Glutamatergic neuron (in vitro differentiated cells): ENCODE measurements around the gene PSMG2. TPM values are rescaled to one million over a fixed set of nuclear protein-coding genes. Genes with fewer than 3 reads are reported as not detected.

Source experiments
- DNase-seq: peaks from one replicate; pipeline ENCODE4 v3.0.0; 2022
- H3K27ac Mint-ChIP-seq: one replicate; pipeline ENCODE4 v1.8.0; 2020; ENCODE audit warnings: mild to moderate bottlenecking, mixed read lengths, inconsistent platforms; ENCODE audit not compliant: unreplicated experiment
- H3K27me3 Mint-ChIP-seq: one replicate; pipeline ENCODE4 v1.8.0; 2020; ENCODE audit warnings: mild to moderate bottlenecking, moderate library complexity, mixed read lengths, inconsistent platforms; ENCODE audit not compliant: unreplicated experiment
- H3K36me3 Mint-ChIP-seq: one replicate; pipeline ENCODE4 v1.8.0; 2020; ENCODE audit warnings: mild to moderate bottlenecking, mixed read lengths, inconsistent platforms; ENCODE audit not compliant: unreplicated experiment
- H3K4me1 Mint-ChIP-seq: one replicate; pipeline ENCODE4 v1.8.0; 2020; ENCODE audit warnings: mild to moderate bottlenecking, low read depth, mixed read lengths, inconsistent platforms; ENCODE audit not compliant: unreplicated experiment
- H3K4me3 Mint-ChIP-seq: one replicate; pipeline ENCODE4 v1.8.0; 2020; ENCODE audit warnings: mild to moderate bottlenecking, mixed read lengths, inconsistent platforms; ENCODE audit not compliant: unreplicated experiment
- H3K9me3 Mint-ChIP-seq: one replicate; pipeline ENCODE4 v1.8.0; 2020; ENCODE audit warnings: mild to moderate bottlenecking, moderate library complexity, mixed read lengths, inconsistent platforms; ENCODE audit not compliant: unreplicated experiment
- total RNA-seq: library from RNA; stranded (reverse); fragmentation: NEBNext Ultra II Directional; extraction: Animal tissue kit (Norgen Biotek cat#: 25700); gene quantifications from one replicate; pipeline ENCODE4 v1.2.1, GENCODE V29; 2021; ENCODE audit not compliant: unreplicated experiment
- TF ChIP-seq, protein P1 (sequence below): fragments of 200-600 bp; sonication (generic); IDR thresholded peaks from one replicate; pipeline ENCODE4 v1.5.0; 2021; ENCODE audit not compliant: partially characterized antibody, unreplicated experiment

PSMG2 gene
- total RNA-seq, 1 donor from 2014 or later = 48.7 TPM

DNA sequence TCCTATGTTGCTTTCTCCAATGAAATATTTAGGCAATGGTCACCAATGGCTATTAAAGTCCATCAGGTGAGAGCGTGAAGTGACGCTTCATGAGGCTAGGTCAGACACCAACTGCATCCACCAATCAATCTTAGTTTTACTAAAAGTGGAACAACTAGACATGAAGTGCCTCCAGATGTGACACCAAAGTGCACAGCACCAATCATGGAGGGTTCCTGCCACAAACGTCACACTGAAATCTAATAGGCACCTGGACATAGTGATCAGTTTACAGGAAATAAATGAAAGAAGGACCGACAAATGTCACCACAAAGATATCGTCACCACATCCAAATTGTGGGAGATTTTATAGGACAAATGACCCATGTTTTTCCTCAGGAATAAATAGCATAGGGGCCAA lies 70.5 kb downstream of the PSMG2 start:
- H3K4me1 Mint-ChIP-seq = no peaks in the 10 kb centered on the region
- peaks cover 4% of the 10 kb centered on the region for H3K9me3 Mint-ChIP-seq
- H3K4me3 Mint-ChIP-seq = no peak overlapping the region
- peaks cover 5% of the 10 kb centered on the region for H3K36me3 Mint-ChIP-seq
- H3K27me3 Mint-ChIP-seq = peaks cover 11% of the 10 kb centered on the region
- H3K27ac Mint-ChIP-seq = no peak overlapping the region
- no peak for DNase-seq
- TF ChIP-seq, protein P1, sequence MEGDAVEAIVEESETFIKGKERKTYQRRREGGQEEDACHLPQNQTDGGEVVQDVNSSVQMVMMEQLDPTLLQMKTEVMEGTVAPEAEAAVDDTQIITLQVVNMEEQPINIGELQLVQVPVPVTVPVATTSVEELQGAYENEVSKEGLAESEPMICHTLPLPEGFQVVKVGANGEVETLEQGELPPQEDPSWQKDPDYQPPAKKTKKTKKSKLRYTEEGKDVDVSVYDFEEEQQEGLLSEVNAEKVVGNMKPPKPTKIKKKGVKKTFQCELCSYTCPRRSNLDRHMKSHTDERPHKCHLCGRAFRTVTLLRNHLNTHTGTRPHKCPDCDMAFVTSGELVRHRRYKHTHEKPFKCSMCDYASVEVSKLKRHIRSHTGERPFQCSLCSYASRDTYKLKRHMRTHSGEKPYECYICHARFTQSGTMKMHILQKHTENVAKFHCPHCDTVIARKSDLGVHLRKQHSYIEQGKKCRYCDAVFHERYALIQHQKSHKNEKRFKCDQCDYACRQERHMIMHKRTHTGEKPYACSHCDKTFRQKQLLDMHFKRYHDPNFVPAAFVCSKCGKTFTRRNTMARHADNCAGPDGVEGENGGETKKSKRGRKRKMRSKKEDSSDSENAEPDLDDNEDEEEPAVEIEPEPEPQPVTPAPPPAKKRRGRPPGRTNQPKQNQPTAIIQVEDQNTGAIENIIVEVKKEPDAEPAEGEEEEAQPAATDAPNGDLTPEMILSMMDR = no peak

DNA sequence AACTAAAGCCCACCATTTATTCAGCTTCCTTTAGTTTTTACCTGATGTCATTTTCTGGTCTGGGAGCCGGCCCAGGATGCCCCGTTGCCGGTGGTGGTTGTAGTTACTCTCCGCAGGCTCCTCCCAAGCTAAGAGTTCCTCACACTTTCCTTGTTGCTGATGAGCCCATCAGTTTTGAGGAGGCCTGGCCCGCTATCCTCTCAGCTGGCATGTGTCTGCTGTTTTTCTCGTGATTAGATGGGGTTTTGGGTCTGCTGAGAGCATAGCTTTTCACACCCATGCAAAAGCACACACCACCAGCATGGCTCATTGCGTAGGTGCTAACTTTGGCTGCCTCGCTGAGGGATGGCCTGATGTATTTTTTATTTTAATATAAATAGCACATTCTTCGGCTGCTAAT lies 72.1 kb downstream of the PSMG2 start:
- no peak for DNase-seq
- Mint-ChIP-seq H3K9me3 (peaks cover 8% of the 10 kb centered on the region), H3K27ac (no peak overlapping the region), H3K4me3 (no peak overlapping the region), H3K36me3 (peaks cover 12% of the 10 kb centered on the region), H3K4me1 (no peaks in the 10 kb centered on the region), H3K27me3 (peaks cover 15% of the 10 kb centered on the region)
- TF ChIP-seq, protein P1 = no peak

Other genes with a start within 250 kb of the PSMG2 start
- gene SPIRE1, start 44.9 kb upstream of the PSMG2 start, total RNA-seq = 29.9 TPM
- 19.2 TPM for gene CEP76, start 319 bp upstream of the PSMG2 start, total RNA-seq
- 33.3 TPM for gene PTPN2, start 181.2 kb downstream of the PSMG2 start, total RNA-seq
- gene SEH1L, start 245.0 kb downstream of the PSMG2 start, total RNA-seq = 46.4 TPM